GM23248 (cell line): Measurements from ENCODE around the gene ARAP1. TPM values are rescaled to one million over a fixed set of nuclear protein-coding genes. Genes with fewer than 3 reads are reported as not detected.

Experiments
- DNase-seq: peaks from one replicate; pipeline ENCODE4 v3.0.0-alpha.2; 2015
- H2AFZ ChIP-seq: fragments of 200-600 bp; sonication (generic); 2 replicates; pipeline ENCODE4 v1.6.1; 2016; ENCODE audit warnings: antibody characterized with exemption
- H3F3A ChIP-seq: fragments of 200-600 bp; sonication (generic); 2 replicates; pipeline ENCODE4 v1.6.1; 2016; ENCODE audit warnings: mild to moderate bottlenecking, antibody characterized with exemption, mixed run types; ENCODE audit not compliant: insufficient read depth
- H3K27ac ChIP-seq: fragments of 200-600 bp; sonication (generic); 2 replicates; pipeline ENCODE4 v1.5.1; 2016; ENCODE audit warnings: mild to moderate bottlenecking
- H3K27me3 ChIP-seq: fragments of 200-600 bp; sonication (generic); replicated peaks from 2 replicates; pipeline ENCODE4 v1.6.1; 2016; ENCODE audit warnings: mild to moderate bottlenecking; ENCODE audit not compliant: insufficient read depth
- H3K36me3 ChIP-seq: fragments of 200-600 bp; sonication (generic); 2 replicates; pipeline ENCODE4 v1.6.1; 2016; ENCODE audit warnings: low read depth, mild to moderate bottlenecking
- H3K4me1 ChIP-seq: fragments of 200-600 bp; sonication (generic); 2 replicates; pipeline ENCODE4 v1.6.1; 2016; ENCODE audit warnings: mild to moderate bottlenecking; ENCODE audit not compliant: insufficient read depth
- H3K4me2 ChIP-seq: fragments of 200-600 bp; sonication (generic); one replicate; pipeline ENCODE4 v1.6.1; 2016; ENCODE audit warnings: mild to moderate bottlenecking; ENCODE audit not compliant: unreplicated experiment
- H3K4me3 ChIP-seq: fragments of 200-600 bp; sonication (generic); 2 replicates; pipeline ENCODE4 v1.5.1; 2016; ENCODE audit warnings: mild to moderate bottlenecking
- H3K79me2 ChIP-seq: fragments of 200-600 bp; sonication (generic); 2 replicates; pipeline ENCODE4 v1.6.1; 2016; ENCODE audit warnings: mild to moderate bottlenecking; ENCODE audit not compliant: insufficient read depth
- H3K9ac ChIP-seq: fragments of 200-600 bp; sonication (generic); 2 replicates; pipeline ENCODE4 v1.6.1; 2016; ENCODE audit warnings: mild to moderate bottlenecking
- H3K9me2 ChIP-seq: fragments of 200-600 bp; sonication (generic); 2 replicates; pipeline ENCODE4 v1.6.1; 2016; ENCODE audit warnings: mixed run types, mild to moderate bottlenecking, moderate library complexity; ENCODE audit not compliant: insufficient read depth
- H3K9me3 ChIP-seq: fragments of 200-600 bp; sonication (generic); one replicate; pipeline ENCODE4 v1.6.1; 2017; ENCODE audit warnings: low read depth
- H4K20me1 ChIP-seq: fragments of 200-600 bp; sonication (generic); 2 replicates; pipeline ENCODE4 v1.6.0; 2016; ENCODE audit not compliant: insufficient read depth
- EZH2 ChIP-seq: fragments of 200-600 bp; sonication (generic); IDR thresholded peaks from 2 replicates; pipeline ENCODE4 v1.6.1; 2018; ENCODE audit warnings: antibody characterized with exemption, mild to moderate bottlenecking; ENCODE audit not compliant: insufficient read depth, poor library complexity, severe bottlenecking
- EZH2phosphoT487 ChIP-seq: fragments of 200-600 bp; sonication (generic); IDR thresholded peaks from 2 replicates; pipeline ENCODE4 v1.6.1; 2018; ENCODE audit warnings: antibody characterized with exemption, moderate library complexity, mild to moderate bottlenecking, low read depth; ENCODE audit not compliant: insufficient read depth
- WGBS, 2 experiments: methylation state at CpG; one replicate each; pipeline ENCODE4 v1.1.6; 2015 to 2017; ENCODE audit warnings: low lambda C conversion rate in 2 of 2, low coverage in 1 of 2; ENCODE audit errors: missing lambda C conversion rate in 2 of 2; 5-methylcytosine and 5-hydroxymethylcytosine counted together
- in situ Hi-C: fragments of 300-500 bp; cut with MboI; formaldehyde crosslinking; loops from 2 replicates; pipeline ENCODE4 v1.15.0; 2020
- microRNA-seq: library from miRNA; unstranded; fragments of <30 nt; microRNA quantifications from one replicate; pipeline ENCODE4, GENCODE V29; 2016; ENCODE audit warnings: borderline number of aligned reads
- polyA plus RNA-seq: library from polyadenylated mRNA; unstranded; fragments of >200 nt; fragmentation: Nextera tagmentation; extraction: Ambion mirVana; gene quantifications from 2 replicates; pipeline ENCODE4 v1.2.1, GENCODE V29; 2016
- small RNA-seq: library from RNA; depleted of rRNA; stranded (forward); fragments of <200 nt; gene quantifications from one replicate; pipeline ENCODE3, GENCODE V24; 2014; ENCODE audit warnings: low read depth, low replicate concordance
- total RNA-seq: library from RNA; depleted of rRNA; stranded (reverse); fragments of >200 nt; shearing (Covaris generic); gene quantifications from 2 replicates; pipeline ENCODE4 v1.2.3, GENCODE V29; 2014; rRNA removed

The ARAP1 gene
- total and polyA plus RNA-seq, 2 experiments from 2014 or later = 41.5 to 73.9 TPM

DNA sequence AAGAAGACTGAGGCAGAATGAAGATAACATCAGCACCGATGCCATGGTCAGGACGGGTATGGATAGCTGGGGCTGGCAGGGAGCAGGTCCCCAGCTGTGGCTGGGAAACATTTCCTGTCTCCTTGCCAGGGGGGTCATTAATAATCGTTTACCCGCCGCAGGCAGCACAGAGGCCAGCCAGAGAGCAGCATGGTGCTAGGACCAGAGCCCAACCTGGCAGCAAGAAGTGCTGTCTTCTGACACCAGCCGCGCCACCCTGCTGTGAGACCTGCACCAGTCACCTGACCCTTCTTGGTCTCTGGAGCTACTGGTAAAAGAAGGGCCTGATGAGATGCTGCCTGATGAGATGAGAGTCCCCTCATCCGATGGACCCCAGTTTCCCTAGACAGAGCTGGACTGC, 114.3 kb downstream of the ARAP1 start:
- no peaks in the 10 kb centered on the region for H3F3A ChIP-seq
- H2AFZ ChIP-seq = no peak overlapping the region
- no peaks in the 10 kb centered on the region for H3K9me3 ChIP-seq
- no peaks in the 10 kb centered on the region for H3K9me2 ChIP-seq
- no peaks in the 10 kb centered on the region for H4K20me1 ChIP-seq
- TF ChIP-seq EZH2phosphoT487 = no peak
- TF ChIP-seq EZH2 = no peak
- no peak overlapping the region for H3K4me3 ChIP-seq
- H3K27ac ChIP-seq = no peak overlapping the region
- in situ Hi-C loops = no loop called here
- DNase-seq = no peak
- no peak overlapping the region for H3K9ac ChIP-seq
- H3K4me2 ChIP-seq = no peak overlapping the region
- WGBS, 2 experiments = 37 to 47% methylated on average over 8 of the region's 8 CpGs
- H3K36me3 ChIP-seq = no peaks in the 10 kb centered on the region
- H3K27me3 ChIP-seq = peaks cover 23% of the 10 kb centered on the region
- H3K79me2 ChIP-seq = no peaks in the 10 kb centered on the region
- H3K4me1 ChIP-seq = no peaks in the 10 kb centered on the region

DNA sequence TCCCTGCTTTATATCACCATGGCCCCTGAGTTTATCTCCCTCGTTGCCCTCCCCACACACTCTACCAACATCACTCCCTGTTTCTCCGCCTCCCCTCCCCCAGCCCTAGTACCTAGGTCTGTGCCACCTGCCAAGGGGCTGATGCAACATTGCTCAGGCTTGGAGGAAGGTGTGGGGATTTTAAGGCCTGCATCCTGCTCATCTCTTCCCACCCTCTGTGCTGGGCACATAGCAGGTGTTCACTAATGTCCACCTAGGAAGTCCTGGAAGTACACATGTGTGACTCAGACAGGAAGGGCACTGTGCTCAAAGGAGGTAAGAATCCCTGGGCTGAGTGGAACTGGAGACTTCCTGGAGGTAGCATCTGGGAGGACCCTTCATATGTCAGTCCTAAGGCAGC, 115.0 kb downstream of the ARAP1 start:
- no peak for DNase-seq
- no peak overlapping the region for H3K9ac ChIP-seq

DNA sequence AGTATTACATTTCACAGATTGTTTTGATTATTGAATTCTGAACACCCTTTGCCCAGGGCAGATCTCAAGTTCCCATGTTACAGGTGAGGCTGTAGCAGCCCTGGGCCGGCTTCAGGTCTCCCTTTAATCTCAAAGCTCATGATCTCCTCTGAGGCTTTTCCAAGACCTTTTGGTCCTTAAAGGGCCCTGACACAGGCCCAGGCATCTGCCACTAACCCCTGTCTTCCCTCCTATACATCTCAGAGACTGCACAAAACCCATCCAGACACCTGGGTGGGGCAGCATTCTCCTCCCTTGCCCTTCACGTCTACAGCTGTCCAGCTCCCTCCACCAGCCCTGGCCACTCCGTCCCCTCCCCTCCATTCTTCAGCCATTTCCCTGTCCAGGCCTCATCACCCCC, 115.8 kb downstream of the ARAP1 start:
- DNase-seq = no peak
- no peaks in the 10 kb centered on the region for H3K9me3 ChIP-seq
- no peak overlapping the region for H3K9ac ChIP-seq
- H3K27me3 ChIP-seq = peaks cover 16% of the 10 kb centered on the region
- H3K9me2 ChIP-seq = no peaks in the 10 kb centered on the region
- TF ChIP-seq EZH2phosphoT487 (no peak), EZH2 (no peak)
- no peak overlapping the region for H3K4me3 ChIP-seq
- no peaks in the 10 kb centered on the region for H3F3A ChIP-seq
- no peaks in the 10 kb centered on the region for H3K79me2 ChIP-seq
- no peak overlapping the region for H3K4me2 ChIP-seq
- H4K20me1 ChIP-seq = no peaks in the 10 kb centered on the region
- H3K4me1 ChIP-seq = no peaks in the 10 kb centered on the region
- in situ Hi-C loops = no loop called here
- WGBS, 2 experiments = 53 to 70% methylated on average over 3 of the region's 3 CpGs
- H3K36me3 ChIP-seq = no peaks in the 10 kb centered on the region
- no peak overlapping the region for H2AFZ ChIP-seq
- no peak overlapping the region for H3K27ac ChIP-seq

More for the DNA sequence above, 115.0 kb downstream of the ARAP1 start:
- Histone ChIP-seq H3K4me2 (no peak overlapping the region), H3K27me3 (peaks cover 23% of the 10 kb centered on the region), H2AFZ (no peak overlapping the region), H3K9me2 (no peaks in the 10 kb centered on the region), H3K27ac (no peak overlapping the region), H3K9me3 (no peaks in the 10 kb centered on the region), H3K4me3 (no peak overlapping the region), H3F3A (no peaks in the 10 kb centered on the region), H3K79me2 (no peaks in the 10 kb centered on the region), H3K36me3 (no peaks in the 10 kb centered on the region), H4K20me1 (no peaks in the 10 kb centered on the region), H3K4me1 (no peaks in the 10 kb centered on the region)
- 76% methylated on average over 2 of the region's 2 CpGs for WGBS, 2 experiments
- in situ Hi-C loops = no loop called here
- no peak for TF ChIP-seq EZH2phosphoT487
- TF ChIP-seq EZH2 = no peak

DNA sequence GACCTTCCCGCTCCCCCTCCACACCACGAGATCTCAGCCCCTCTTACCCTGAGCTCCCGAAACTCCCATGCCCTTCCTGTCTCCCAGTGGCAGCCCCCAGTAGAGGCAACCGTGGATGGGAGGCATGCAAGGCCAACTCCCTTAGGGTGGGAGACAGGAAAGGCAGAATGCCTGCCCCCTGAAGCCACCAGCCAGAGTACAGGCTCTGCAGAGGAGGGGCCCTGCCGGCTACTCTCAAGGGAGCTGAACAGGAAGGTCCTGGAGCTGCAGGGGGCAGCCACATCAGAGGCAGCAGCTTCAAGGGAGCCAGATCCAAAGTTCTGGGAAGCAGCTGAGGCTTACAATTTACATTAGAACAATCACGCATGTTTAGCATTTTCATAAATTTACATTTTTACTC, 116.3 kb downstream of the ARAP1 start:
- no peak for DNase-seq
- no peak overlapping the region for H3K27ac ChIP-seq
- no peak overlapping the region for H3K4me3 ChIP-seq
- H3K9ac ChIP-seq = no peak overlapping the region
- H3K27me3 ChIP-seq = peaks cover 11% of the 10 kb centered on the region
- no peaks in the 10 kb centered on the region for H3K36me3 ChIP-seq
- no peaks in the 10 kb centered on the region for H4K20me1 ChIP-seq
- WGBS, 2 experiments = 69 to 74% methylated on average over 6 of the region's 6 CpGs
- no peak for TF ChIP-seq EZH2phosphoT487
- H3K9me3 ChIP-seq = no peaks in the 10 kb centered on the region
- no peaks in the 10 kb centered on the region for H3K79me2 ChIP-seq
- H3K4me2 ChIP-seq = no peak overlapping the region
- no peak overlapping the region for H2AFZ ChIP-seq
- in situ Hi-C loops = no loop called here
- no peaks in the 10 kb centered on the region for H3K4me1 ChIP-seq
- no peaks in the 10 kb centered on the region for H3F3A ChIP-seq
- no peaks in the 10 kb centered on the region for H3K9me2 ChIP-seq

DNA sequence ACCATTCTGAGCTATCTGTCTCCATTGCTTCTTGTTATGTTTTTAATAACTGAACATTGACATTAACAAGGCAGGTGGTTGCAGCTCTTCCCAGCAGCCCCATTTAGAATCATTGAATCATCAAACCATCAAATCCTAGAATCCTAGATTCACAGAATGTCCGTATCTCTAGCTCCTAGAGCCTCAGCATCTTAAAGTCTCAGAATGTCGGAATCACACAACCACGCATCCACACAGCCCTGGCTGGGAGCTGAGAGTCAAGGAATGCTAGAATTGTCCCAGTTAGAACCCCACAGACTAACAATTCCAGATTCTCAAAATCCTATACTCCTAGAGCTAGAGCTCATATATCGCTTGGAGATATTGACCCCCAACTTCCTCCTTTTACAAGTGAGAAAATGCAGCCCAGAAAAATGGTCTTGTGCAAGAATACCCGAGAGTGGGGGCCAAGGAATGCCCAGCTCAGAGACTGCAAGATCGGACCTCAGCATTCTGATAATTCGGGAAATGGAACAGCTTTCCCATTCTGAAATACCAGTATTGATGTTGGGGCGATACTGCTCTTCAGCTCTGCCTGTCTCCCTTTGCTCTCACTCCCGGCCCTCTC, 116.8 kb downstream of the ARAP1 start:
- Histone ChIP-seq H3K27ac (no peak overlapping the region), H3K4me3 (no peak overlapping the region), H3K9ac (no peak overlapping the region), H3K4me1 (no peaks in the 10 kb centered on the region), H3K9me2 (no peaks in the 10 kb centered on the region), H3K4me2 (no peak overlapping the region), H3K9me3 (no peaks in the 10 kb centered on the region), H3K36me3 (no peaks in the 10 kb centered on the region), H3K27me3 (peaks cover 11% of the 10 kb centered on the region), H3F3A (no peaks in the 10 kb centered on the region), H3K79me2 (no peaks in the 10 kb centered on the region), H4K20me1 (no peaks in the 10 kb centered on the region), H2AFZ (no peak overlapping the region)
- 76% methylated on average over 9 of the region's 9 CpGs for WGBS, 2 experiments
- in situ Hi-C loops = no loop called here
- DNase-seq = no peak
- TF ChIP-seq EZH2phosphoT487 (no peak), EZH2 (no peak)

Small RNA genes lying within 50 kb of the gene (microRNA-seq; reads per million reads assigned to microRNA genes)
- not detected for gene MIR4692

Small RNA genes lying within 50 kb of the gene (small RNA-seq; reads per million reads assigned to genes)
- gene MIR4692 (not detected), gene RF00019 (not detected)

Other genes starting within 250 kb of the ARAP1 start
- gene PDE2A, start 78.0 kb downstream of the ARAP1 start, total RNA-seq = 0.25 and 2.3 TPM in 2 replicates
- gene PDE2A, start 78.0 kb downstream of the ARAP1 start, polyA plus RNA-seq = 0.29 and 1.0 TPM in 2 replicates
- 5.7 and 14.7 TPM in 2 replicates for gene STARD10, start 41.6 kb upstream of the ARAP1 start, total RNA-seq
- 6.6 and 8.7 TPM in 2 replicates for gene STARD10, start 41.6 kb upstream of the ARAP1 start, polyA plus RNA-seq
- 14.3 and 45.4 TPM in 2 replicates for gene ATG16L2, start 62.0 kb upstream of the ARAP1 start, total RNA-seq
- 9.7 and 12.3 TPM in 2 replicates for gene ATG16L2, start 62.0 kb upstream of the ARAP1 start, polyA plus RNA-seq